B cell (primary cell): Measurements from ENCODE around the gene NPY. TPM values are rescaled to one million over a fixed set of nuclear protein-coding genes. Genes with fewer than 3 reads are reported as not detected.

ENCODE experiments used
- ATAC-seq: fragments of 200-7000 bp; cut with Tn5 transposase; one replicate; pipeline ENCODE4 v1.10.0; 2021; ENCODE audit warnings: low read depth, mild to moderate bottlenecking, moderate number of reproducible peaks, moderate library complexity
- CTCF ChIA-PET: fragments of 350-600 bp; sonication (Branson Sonifier 250); formaldehyde crosslinking; loops from one replicate; lab custom pipeline; 2021; ENCODE audit warnings: antibody characterized with exemption, inconsistent platforms; lab: Charles Lee
- POLR2A ChIA-PET: fragments of 350-600 bp; sonication (Branson Sonifier 250); formaldehyde crosslinking; loops from one replicate; lab custom pipeline; 2021; ENCODE audit warnings: antibody characterized with exemption; lab: Charles Lee
- DNase-seq: peaks from one replicate; pipeline ENCODE4 v3.0.0; 2013
- H2AFZ ChIP-seq: 2 replicates; pipeline ENCODE4 v1.6.1; 2012; ENCODE audit warnings: mild to moderate bottlenecking, low read depth, low read length; ENCODE audit not compliant: insufficient read depth, poor library complexity, severe bottlenecking
- H3K27ac ChIP-seq, 2 donors: 1 replicate in 1 of 2; 2 replicates in 1 of 2; pipeline ENCODE4 v1.5.1; 2012 to 2013; ENCODE audit warnings: low read length in 2 of 2, mild to moderate bottlenecking in 2 of 2, moderate library complexity in 1 of 2
- H3K27me3 ChIP-seq, 4 experiments: fragments of 200-600 bp in 1 of 4; sonication (generic) in 1 of 4; replicated peaks in 1 of 4; 1 replicate in 2 of 4; 2 replicates in 2 of 4; pipeline versions ENCODE4 v1.6.1 to v1.7.0; 2013 to 2016; ENCODE audit warnings: low read length in 3 of 4, mild to moderate bottlenecking in 2 of 4, mixed read lengths in 1 of 4, moderate library complexity in 1 of 4; ENCODE audit not compliant: insufficient read depth in 4 of 4, control insufficient read depth in 3 of 4; ENCODE audit errors: control extremely low read depth in 1 of 4
- H3K36me3 ChIP-seq, 2 experiments: replicated peaks in 1 of 2; 1 replicate in 1 of 2; 2 replicates in 1 of 2; pipeline versions ENCODE4 v1.6.1 to v1.7.1; 2013; ENCODE audit warnings: low read length in 1 of 2; ENCODE audit not compliant: insufficient read depth in 2 of 2, control insufficient read depth in 1 of 2; ENCODE audit errors: control extremely low read depth in 1 of 2, extremely low read depth in 1 of 2
- H3K4me1 ChIP-seq, 2 donors: fragments of 200-600 bp in 1 of 2; sonication (generic) in 1 of 2; 1 replicate in 1 of 2; 2 replicates in 1 of 2; pipeline versions ENCODE4 v1.5.1 to v1.6.1; 2013 to 2017; ENCODE audit warnings: low read length in 2 of 2; ENCODE audit not compliant: control insufficient read depth in 2 of 2, insufficient read depth in 2 of 2
- H3K4me2 ChIP-seq: replicated peaks from 2 replicates; pipeline ENCODE3; 2012; ENCODE audit warnings: mild to moderate bottlenecking, low read depth, low read length; ENCODE audit not compliant: poor library complexity, severe bottlenecking
- H3K4me3 ChIP-seq, 5 experiments: fragments of 200-600 bp in 1 of 5; sonication (generic) in 1 of 5; 1 replicate in 3 of 5; 2 replicates in 2 of 5; pipeline versions ENCODE4 v1.5.1 to v1.7.0; 2011 to 2016; ENCODE audit warnings: low read length in 4 of 5, mild to moderate bottlenecking in 4 of 5, low read depth in 2 of 5, control low read depth in 1 of 5, moderate library complexity in 1 of 5; ENCODE audit not compliant: insufficient read depth in 1 of 5; ENCODE audit errors: control extremely low read depth in 1 of 5, extremely low read depth in 1 of 5
- H3K79me2 ChIP-seq: fragments of 200-600 bp; sonication (generic); one replicate; pipeline ENCODE4 v1.6.0; 2016; ENCODE audit warnings: low read length; ENCODE audit not compliant: control insufficient read depth, insufficient read depth
- H3K9ac ChIP-seq: fragments of 200-600 bp; sonication (generic); 2 replicates; pipeline ENCODE4 v1.6.1; 2017; ENCODE audit warnings: mild to moderate bottlenecking, low read length, moderate library complexity
- H3K9me3 ChIP-seq, 3 donors: one replicate each; pipeline versions ENCODE4 v1.6.1 to v1.7.1; 2013; ENCODE audit warnings: low read length in 2 of 3; ENCODE audit not compliant: control insufficient read depth in 2 of 3, insufficient read depth in 1 of 3; ENCODE audit errors: control extremely low read depth in 1 of 3
- H4K20me1 ChIP-seq: 2 replicates; pipeline ENCODE4 v1.6.0; 2012; ENCODE audit warnings: mild to moderate bottlenecking, low read length; ENCODE audit not compliant: insufficient read depth, control insufficient read depth, poor library complexity, severe bottlenecking
- H3K27ac Mint-ChIP-seq: one replicate; pipeline ENCODE4 v1.8.0; 2021; ENCODE audit warnings: mixed read lengths
- H3K27me3 Mint-ChIP-seq: one replicate; pipeline ENCODE4 v1.8.0; 2021; ENCODE audit warnings: mixed read lengths
- H3K4me1 Mint-ChIP-seq: one replicate; pipeline ENCODE4 v1.8.0; 2021; ENCODE audit warnings: mixed read lengths
- H3K4me3 Mint-ChIP-seq: one replicate; pipeline ENCODE4 v1.8.0; 2021; ENCODE audit warnings: mixed read lengths
- H3K9me3 Mint-ChIP-seq: one replicate; pipeline ENCODE4 v1.8.0; 2022; ENCODE audit warnings: mixed read lengths; ENCODE audit not compliant: insufficient read depth
- EZH2 ChIP-seq: IDR thresholded peaks from 2 replicates; pipeline ENCODE4 v1.6.1; 2012; ENCODE audit warnings: borderline replicate concordance, low read depth, mild to moderate bottlenecking, moderate library complexity, low read length; ENCODE audit not compliant: insufficient read depth, poor library complexity, severe bottlenecking
- WGBS: methylation state at CpG from one replicate; pipeline ENCODE4 v1.1.5; 2013; ENCODE audit warnings: missing lambda C conversion rate; ENCODE audit not compliant: insufficient coverage; 5-methylcytosine and 5-hydroxymethylcytosine counted together
- intact Hi-C: fragments of 100-400 bp; cut with micrococcal nuclease; formaldehyde crosslinking; loops from one replicate; pipeline ENCODE4 v1.10.0; 2022
- polyA plus RNA-seq: library from polyadenylated mRNA; depleted of rRNA; stranded (reverse); fragments of >200 nt; gene quantifications from 2 replicates; pipeline ENCODE4 v1.2.3, GENCODE V29; 2012
- total RNA-seq, 2 donors: library from RNA; stranded (reverse); fragments of 120-200 nt in 1 of 2; gene quantifications; 1 replicate in 1 of 2; 2 replicates in 1 of 2; pipeline versions ENCODE4 v1.2.3 to v1.2.4, GENCODE V29; 2013 to 2022
- TF ChIP-seq, protein P1 (sequence below): fragments of 200-600 bp; IDR thresholded peaks from one replicate; pipeline ENCODE4 v1.8.0; 2022; ENCODE audit warnings: antibody characterized with exemption, mild to moderate bottlenecking

NPY gene
- total and polyA plus RNA-seq, 2 donors (not counting 1 experiment from before 2014, with no cell fraction given) = not detected

DNA sequence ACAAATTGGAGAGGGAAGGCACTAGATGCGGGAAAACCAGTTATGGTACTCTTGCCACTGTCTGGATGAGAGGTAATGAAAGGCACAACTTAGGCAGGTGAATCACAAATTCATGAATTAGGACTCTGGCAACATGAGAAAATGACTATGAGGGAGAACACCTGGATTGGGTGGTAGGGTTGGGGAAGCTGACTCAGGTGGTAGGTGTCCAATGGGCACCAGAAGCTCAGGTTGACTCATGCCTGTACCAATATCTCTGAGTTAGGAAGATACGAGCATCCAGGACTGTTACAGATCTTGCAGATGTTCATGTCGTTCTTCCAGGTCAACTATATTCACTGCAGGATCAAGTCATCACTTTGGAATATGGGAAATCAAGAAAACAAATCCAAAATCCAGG is 56.7 kb downstream of the NPY start:
- Histone ChIP-seq H3K4me1 (no peaks in the 10 kb centered on the region), H3K9ac (no peak overlapping the region), H4K20me1 (no peaks in the 10 kb centered on the region), H3K36me3 (no peaks in the 10 kb centered on the region), H3K79me2 (no peaks in the 10 kb centered on the region), H3K4me2 (no peak overlapping the region), H3K27me3 (peaks cover 0 to 3% (median 0%) of the 10 kb centered on the region in 4 experiments), H2AFZ (no peak overlapping the region), H3K9me3 (no peaks in the 10 kb centered on the region), H3K27ac (no peak overlapping the region), H3K4me3 (no peak overlapping the region)
- H3K4me3 Mint-ChIP-seq = no peak overlapping the region
- H3K4me1 Mint-ChIP-seq = no peaks in the 10 kb centered on the region
- WGBS = 89% methylated on average over 3 of the region's 3 CpGs
- no peak for ATAC-seq
- H3K27me3 Mint-ChIP-seq = peaks cover 18% of the 10 kb centered on the region
- TF ChIP-seq, protein P1, sequence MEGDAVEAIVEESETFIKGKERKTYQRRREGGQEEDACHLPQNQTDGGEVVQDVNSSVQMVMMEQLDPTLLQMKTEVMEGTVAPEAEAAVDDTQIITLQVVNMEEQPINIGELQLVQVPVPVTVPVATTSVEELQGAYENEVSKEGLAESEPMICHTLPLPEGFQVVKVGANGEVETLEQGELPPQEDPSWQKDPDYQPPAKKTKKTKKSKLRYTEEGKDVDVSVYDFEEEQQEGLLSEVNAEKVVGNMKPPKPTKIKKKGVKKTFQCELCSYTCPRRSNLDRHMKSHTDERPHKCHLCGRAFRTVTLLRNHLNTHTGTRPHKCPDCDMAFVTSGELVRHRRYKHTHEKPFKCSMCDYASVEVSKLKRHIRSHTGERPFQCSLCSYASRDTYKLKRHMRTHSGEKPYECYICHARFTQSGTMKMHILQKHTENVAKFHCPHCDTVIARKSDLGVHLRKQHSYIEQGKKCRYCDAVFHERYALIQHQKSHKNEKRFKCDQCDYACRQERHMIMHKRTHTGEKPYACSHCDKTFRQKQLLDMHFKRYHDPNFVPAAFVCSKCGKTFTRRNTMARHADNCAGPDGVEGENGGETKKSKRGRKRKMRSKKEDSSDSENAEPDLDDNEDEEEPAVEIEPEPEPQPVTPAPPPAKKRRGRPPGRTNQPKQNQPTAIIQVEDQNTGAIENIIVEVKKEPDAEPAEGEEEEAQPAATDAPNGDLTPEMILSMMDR = no peak
- TF ChIP-seq EZH2 = no peak
- ChIA-PET CTCF (no interaction called here), POLR2A (no interaction called here)
- intact Hi-C loops = no loop called here
- no peak overlapping the region for H3K27ac Mint-ChIP-seq
- no peaks in the 10 kb centered on the region for H3K9me3 Mint-ChIP-seq
- DNase-seq = no peak
